Duodenal mucosa (tissue), 2 donors: ENCODE data around the gene CALHM4.

Experiments
- H3K27ac ChIP-seq: one replicate; pipeline ENCODE4 v1.7.0; 2013; ENCODE audit warnings: low read depth, low read length
- H3K27me3 ChIP-seq, 2 donors: one replicate each; pipeline ENCODE4 v1.7.0; 2013; ENCODE audit warnings: low read length in 2 of 2, control low read depth in 1 of 2; ENCODE audit not compliant: insufficient read depth in 2 of 2, control insufficient read depth in 1 of 2
- H3K36me3 ChIP-seq, 2 donors: one replicate each; pipeline ENCODE4 v1.7.0; 2013; ENCODE audit warnings: low read length in 2 of 2, control low read depth in 1 of 2; ENCODE audit not compliant: insufficient read depth in 2 of 2, control insufficient read depth in 1 of 2
- H3K4me1 ChIP-seq, 2 donors: one replicate each; pipeline ENCODE4 v1.7.0; 2013; ENCODE audit warnings: low read length in 2 of 2, control low read depth in 1 of 2; ENCODE audit not compliant: insufficient read depth in 2 of 2, control insufficient read depth in 1 of 2
- H3K4me3 ChIP-seq, 2 donors: one replicate each; pipeline ENCODE4 v1.7.0; 2013; ENCODE audit warnings: low read length in 2 of 2, low read depth in 1 of 2
- H3K9ac ChIP-seq, 2 donors: one replicate each; pipeline ENCODE4 v1.7.0; 2013; ENCODE audit warnings: low read length in 2 of 2, low read depth in 1 of 2
- H3K9me3 ChIP-seq, 2 donors: one replicate each; pipeline ENCODE4 v1.7.0; 2013; ENCODE audit warnings: low read length in 2 of 2, control low read depth in 1 of 2; ENCODE audit not compliant: control insufficient read depth in 1 of 2

The CALHM4 gene

GRCh38 chr6:116570856-116571682, 17.5 kb downstream of the CALHM4 start, which contains the start of gene RWDD1:
Gene RWDD1, plus strand, starts transcription at chr6:116571504. Its CDS starts 79 bp downstream, at chr6:116571583.
- Histone ChIP-seq H3K9me3 (no peaks in the 10 kb centered on the region), H3K27ac (peak within 1 kb of the TSS; percentile 80)

GRCh38 chr6:116571683-116572000, 18.1 kb downstream of the CALHM4 start:
- no peaks in the 10 kb centered on the region for H3K9me3 ChIP-seq
- H3K4me1 ChIP-seq: peaks cover 20 to 24% of the 10 kb centered on the region in 2 donors
- peak overlapping the region; percentile 88 to 99 for H3K4me3 ChIP-seq
- peak overlapping the region; percentile 69 to 95 for H3K9ac ChIP-seq
- H3K27me3 ChIP-seq: no peaks in the 10 kb centered on the region
- peaks cover 0 to 7% of the 10 kb centered on the region in 2 donors for H3K36me3 ChIP-seq
- H3K27ac ChIP-seq: peak overlapping the region; percentile 80

More at GRCh38 chr6:116570856-116571682, 17.5 kb downstream of the CALHM4 start, which contains the start of gene RWDD1:
- H3K4me3 ChIP-seq: peak within 1 kb of the TSS; percentile 88 to 99
- H3K27me3 ChIP-seq: no peaks in the 10 kb centered on the region
- H3K9ac ChIP-seq: peak within 1 kb of the TSS; percentile 69 to 96
- peaks cover 0 to 4% of the 10 kb centered on the region in 2 donors for H3K36me3 ChIP-seq
- H3K4me1 ChIP-seq: peaks cover 20 to 24% of the 10 kb centered on the region in 2 donors

DNA sequence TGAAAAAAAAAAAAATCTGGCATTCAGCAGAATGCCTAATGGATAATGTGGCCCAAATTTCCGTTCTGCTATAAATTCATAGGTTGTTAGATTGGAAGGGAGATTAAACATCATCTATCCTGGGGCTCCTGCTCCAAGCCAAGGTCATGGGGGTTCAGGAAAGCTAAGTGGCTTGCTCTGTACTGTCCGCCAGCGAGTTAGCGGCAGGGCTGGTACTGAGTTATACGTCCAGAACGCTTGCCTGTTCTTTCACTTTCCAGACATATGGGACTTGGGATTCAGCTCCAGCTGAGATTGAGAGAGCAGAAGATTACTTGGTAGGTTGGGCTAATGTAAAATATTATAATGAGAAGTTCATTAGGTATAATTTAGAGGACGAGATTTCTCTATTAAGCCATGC, 18.6 kb downstream of the CALHM4 start:
- Histone ChIP-seq H3K27ac (no peak overlapping the region), H3K36me3 (peaks cover 0 to 7% of the 10 kb centered on the region in 2 donors), H3K4me1 (peaks cover 20 to 24% of the 10 kb centered on the region in 2 donors), H3K4me3 (peak overlapping the region; percentile 88 to 99), H3K9ac (peak overlapping the region; percentile 69 to 95), H3K27me3 (no peaks in the 10 kb centered on the region), H3K9me3 (no peaks in the 10 kb centered on the region)

DNA sequence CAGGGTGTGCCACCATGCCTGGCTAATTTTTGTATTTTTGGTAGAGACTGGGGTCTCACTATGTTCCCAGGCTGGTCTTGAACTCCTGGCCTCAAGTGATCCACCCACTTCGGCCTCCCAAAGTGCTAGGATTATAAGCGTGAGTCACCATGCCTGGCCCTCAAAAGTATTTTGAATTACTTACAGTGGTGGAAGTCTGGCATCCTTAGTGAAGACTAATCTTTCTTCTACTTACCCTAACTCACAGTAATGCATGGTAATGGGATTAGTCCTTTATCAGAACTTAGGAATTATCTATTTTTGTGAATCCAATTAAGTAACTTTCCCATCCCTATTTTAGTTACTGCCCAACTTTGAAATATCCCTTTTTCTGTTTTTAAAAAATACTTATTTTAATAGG, 21.7 kb downstream of the CALHM4 start:
- Histone ChIP-seq H3K4me3 (no peak overlapping the region), H3K27ac (no peak overlapping the region), H3K4me1 (peaks cover 16 to 20% of the 10 kb centered on the region in 2 donors), H3K36me3 (peaks cover 0 to 9% of the 10 kb centered on the region in 2 donors), H3K27me3 (no peaks in the 10 kb centered on the region), H3K9ac (no peak overlapping the region), H3K9me3 (no peaks in the 10 kb centered on the region)

GRCh38 chr6:116577486-116577885, 23.9 kb downstream of the CALHM4 start:
- peaks cover 10 to 12% of the 10 kb centered on the region in 2 donors for H3K4me1 ChIP-seq
- no peaks in the 10 kb centered on the region for H3K9me3 ChIP-seq
- H3K27me3 ChIP-seq: no peaks in the 10 kb centered on the region
- peaks cover 0 to 9% of the 10 kb centered on the region in 2 donors for H3K36me3 ChIP-seq
- no peak overlapping the region for H3K27ac ChIP-seq
- H3K9ac ChIP-seq: no peak overlapping the region
- H3K4me3 ChIP-seq: no peak overlapping the region

DNA sequence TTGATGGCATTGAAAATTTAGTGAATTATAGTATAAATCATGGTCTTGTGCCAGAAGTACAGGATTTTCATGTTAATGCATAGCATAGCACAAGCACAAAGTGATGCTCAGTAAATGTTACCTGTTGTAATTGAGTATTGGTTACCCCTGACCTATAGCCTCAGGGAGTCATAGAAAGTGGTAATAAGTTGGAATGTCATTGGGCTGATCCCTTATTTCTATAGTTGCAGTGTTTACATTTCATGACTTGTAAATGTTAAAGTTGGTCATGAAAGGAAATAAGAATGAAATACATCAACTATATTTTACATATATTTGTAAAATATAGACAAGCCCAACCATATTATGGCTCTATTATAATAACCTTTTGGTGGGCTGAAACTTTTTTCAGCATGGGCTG, 24.8 kb downstream of the CALHM4 start:
- Histone ChIP-seq H3K9me3 (no peaks in the 10 kb centered on the region), H3K27ac (no peak overlapping the region), H3K4me1 (peaks cover 2 to 4% of the 10 kb centered on the region in 2 donors), H3K9ac (no peak overlapping the region), H3K36me3 (peaks cover 0 to 9% of the 10 kb centered on the region in 2 donors), H3K4me3 (no peak overlapping the region), H3K27me3 (no peaks in the 10 kb centered on the region)

- H3K9ac ChIP-seq: no peak overlapping the region
- H3K4me3 ChIP-seq: no peak overlapping the region
- H3K4me1 ChIP-seq: no peaks in the 10 kb centered on the region
- no peaks in the 10 kb centered on the region for H3K27me3 ChIP-seq
- no peaks in the 10 kb centered on the region for H3K9me3 ChIP-seq
- H3K36me3 ChIP-seq: peaks cover 0 to 14% of the 10 kb centered on the region in 2 donors
- no peak overlapping the region for H3K27ac ChIP-seq
Observed at GRCh38 chr6:116579143-116579542, 25.6 kb downstream of the CALHM4 start.

DNA sequence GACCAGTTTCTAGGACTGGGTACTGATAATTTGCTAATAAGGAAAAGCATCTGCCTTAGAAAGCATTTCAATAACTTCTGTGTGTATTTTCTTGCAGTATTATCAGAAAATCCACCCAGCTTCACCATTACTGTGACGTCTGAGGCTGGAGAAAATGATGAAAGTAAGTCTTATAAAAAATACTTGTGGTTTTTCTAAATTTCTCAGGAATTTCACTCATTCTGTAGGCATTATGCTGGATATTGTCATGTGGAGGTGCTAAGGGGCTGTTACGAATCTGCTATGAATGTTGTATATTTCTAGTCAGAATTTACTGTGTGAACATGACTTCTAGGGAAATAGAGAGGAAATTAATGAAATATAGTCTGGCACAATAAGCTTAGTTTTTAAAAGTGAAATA, 26.6 kb downstream of the CALHM4 start:
- Histone ChIP-seq H3K4me1 (no peaks in the 10 kb centered on the region), H3K9me3 (no peaks in the 10 kb centered on the region), H3K27ac (no peak overlapping the region), H3K36me3 (peaks cover 0 to 14% of the 10 kb centered on the region in 2 donors), H3K9ac (no peak overlapping the region), H3K27me3 (no peaks in the 10 kb centered on the region), H3K4me3 (no peak overlapping the region)

DNA sequence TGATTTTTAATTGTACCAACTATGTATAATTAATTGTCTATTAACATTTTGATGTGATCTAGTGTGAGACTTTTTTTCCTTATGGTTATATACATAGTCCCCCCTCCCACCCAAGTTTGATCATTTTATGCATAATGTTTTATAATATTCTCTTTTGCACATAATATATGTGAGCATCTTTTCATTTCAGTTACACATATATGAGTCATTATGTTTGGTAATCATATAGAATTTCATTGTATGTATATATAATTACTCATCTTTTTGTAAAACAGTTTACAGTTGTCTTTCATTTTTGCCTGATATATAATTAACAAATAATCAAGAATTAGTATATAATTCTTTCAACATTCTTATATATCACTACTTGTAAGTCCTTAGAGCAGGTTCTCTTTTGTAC, 32.7 kb downstream of the CALHM4 start:
- Histone ChIP-seq H3K27ac (no peak overlapping the region), H3K36me3 (peaks cover 1 to 30% of the 10 kb centered on the region in 2 donors), H3K4me1 (no peaks in the 10 kb centered on the region), H3K9me3 (no peaks in the 10 kb centered on the region), H3K4me3 (no peak overlapping the region), H3K27me3 (no peaks in the 10 kb centered on the region), H3K9ac (no peak overlapping the region)

- no peak overlapping the region for H3K9ac ChIP-seq
- H3K9me3 ChIP-seq: no peaks in the 10 kb centered on the region
- H3K4me3 ChIP-seq: no peak overlapping the region
- no peaks in the 10 kb centered on the region for H3K27me3 ChIP-seq
- H3K27ac ChIP-seq: no peak overlapping the region
- H3K4me1 ChIP-seq: no peaks in the 10 kb centered on the region
- H3K36me3 ChIP-seq: peaks cover 6 to 35% of the 10 kb centered on the region in 2 donors
Observed at GRCh38 chr6:116586738-116587137, 33.2 kb downstream of the CALHM4 start.
